GM21737 (cell line): ENCODE data around the gene CEBPG.

Experiments used
- ATAC-seq: cut with Tn5 transposase; IDR thresholded peaks from one replicate; pipeline ENCODE4 v1.9.1; 2021; ENCODE audit warnings: mild to moderate bottlenecking, moderate library complexity; ENCODE audit not compliant: unreplicated experiment

Gene CEBPG

GRCh38 chr19:33405553-33406461 lies 32.3 kb downstream of the CEBPG start:
- no peak for ATAC-seq

- no peak for ATAC-seq
Observed at GRCh38 chr19:33406521-33407139, 33.1 kb downstream of the CEBPG start.

GRCh38 chr19:33407140-33407551 lies 33.6 kb downstream of the CEBPG start:
- ATAC-seq = no peak

GRCh38 chr19:33407716-33408115 lies 34.2 kb downstream of the CEBPG start:
- no peak for ATAC-seq

GRCh38 chr19:33408116-33408515 lies 34.6 kb downstream of the CEBPG start:
- no peak for ATAC-seq

GRCh38 chr19:33408538-33409434 lies 35.3 kb downstream of the CEBPG start:
- no peak for ATAC-seq

- ATAC-seq = no peak
Observed at GRCh38 chr19:33409906-33410685, 36.6 kb downstream of the CEBPG start.

GRCh38 chr19:33410915-33411401 lies 37.4 kb downstream of the CEBPG start:
- ATAC-seq = no peak

GRCh38 chr19:33411621-33412180 lies 38.2 kb downstream of the CEBPG start:
- no peak for ATAC-seq

GRCh38 chr19:33412601-33413425 lies 39.3 kb downstream of the CEBPG start:
- no peak for ATAC-seq

GRCh38 chr19:33413426-33413725 lies 39.9 kb downstream of the CEBPG start:
- ATAC-seq = no peak

GRCh38 chr19:33413868-33414666 lies 40.6 kb downstream of the CEBPG start:
- no peak for ATAC-seq

GRCh38 chr19:33414667-33415605 lies 41.4 kb downstream of the CEBPG start:
- ATAC-seq = no peak

GRCh38 chr19:33416307-33417215 lies 43.1 kb downstream of the CEBPG start:
- no peak for ATAC-seq

- ATAC-seq = no peak
Observed at GRCh38 chr19:33417751-33418150, 44.2 kb downstream of the CEBPG start.

- ATAC-seq = no peak
Observed at GRCh38 chr19:33418461-33418860, 45.0 kb downstream of the CEBPG start.
